K562 (cell line): ENCODE measurements around the gene TMEM225B. TPM values are rescaled to one million over a fixed set of nuclear protein-coding genes. Genes with fewer than 3 reads are reported as not detected.
A peak's percentile ranks its signal among the peaks of the same experiment; 100 is the strongest.

Experiments
- ATAC-seq: fragments of 200-7000 bp; cut with Tn5 transposase; 3 replicates; pipeline ENCODE4 v1.9.1; 2020; ENCODE audit warnings: moderate library complexity
- BruUV-seq: library from RNA; stranded (reverse); fragments of 400-500 nt; replicated peaks from 2 replicates; lab custom pipeline; 2021; lab: Mats Ljungman, UMichigan
- CTCF ChIA-PET: fragments of 300-600 bp; formaldehyde crosslinking; extraction: SDS; loops from one replicate; lab custom pipeline; 2021; ENCODE audit warnings: low intra/inter-chr PET ratio; lab: Yijun Ruan, JAX
- POLR2A ChIA-PET: fragments of 300-600, 350-650 bp; sonication (Branson Sonifier 250); formaldehyde crosslinking; extraction: SDS; loops from one replicate; lab custom pipeline; 2021; ENCODE audit warnings: antibody characterized with exemption, inconsistent platforms; lab: Yijun Ruan, JAX
- DNase-seq, 4 experiments: peaks; one replicate each; pipeline versions ENCODE4 v3.0.0 to v3.0.0-alpha.2; 2011 to 2018; ENCODE audit warnings: low spot score in 3 of 4, mixed read lengths in 3 of 4; ENCODE audit errors: extremely low read depth in 1 of 4
- FAIRE-seq: peaks from 2 replicates; lab custom pipeline; 2011; peaks lifted over from hg19 to GRCh38; lab: Jason Lieb, UNC
- H2AFZ ChIP-seq: 2 replicates; pipeline ENCODE4 v1.6.0; 2011; ENCODE audit warnings: low read depth, low read length, control low read depth, inconsistent platforms
- H3K27ac ChIP-seq: fragments of 200-600 bp; 3 replicates; pipeline ENCODE4 v1.8.0; 2011; ENCODE audit warnings: low read depth, mild to moderate bottlenecking, control low read depth, inconsistent platforms, low read length, moderate library complexity, mixed read lengths; ENCODE audit errors: extremely low read depth
- H3K27me3 ChIP-seq, 2 experiments: fragments of 300-600 bp in 1 of 2; 2 replicates in 1 of 2; 3 replicates in 1 of 2; pipeline versions ENCODE4 v1.6.0 to v1.8.0; 2011; ENCODE audit warnings: inconsistent platforms in 2 of 2, low read length in 2 of 2, mild to moderate bottlenecking in 1 of 2, mixed read lengths in 1 of 2, moderate library complexity in 1 of 2; ENCODE audit not compliant: control insufficient read depth in 2 of 2, insufficient read depth in 2 of 2
- H3K36me3 ChIP-seq: fragments of 300-600 bp; 3 replicates; pipeline ENCODE4 v1.8.0; 2011; ENCODE audit warnings: mild to moderate bottlenecking, low read length, inconsistent platforms; ENCODE audit not compliant: control insufficient read depth, insufficient read depth
- H3K4me1 ChIP-seq, 2 experiments: fragments of 200-600 bp in 1 of 2; replicated peaks in 1 of 2; 2 replicates in 1 of 2; 3 replicates in 1 of 2; pipeline versions ENCODE4 v1.5.1 to v1.8.0; 2011; ENCODE audit warnings: inconsistent platforms in 2 of 2, low read length in 2 of 2, mild to moderate bottlenecking in 1 of 2, mixed read lengths in 1 of 2, moderate library complexity in 1 of 2; ENCODE audit not compliant: control insufficient read depth in 2 of 2, insufficient read depth in 2 of 2
- H3K4me2 ChIP-seq: 2 replicates; pipeline ENCODE4 v1.6.1; 2011; ENCODE audit warnings: low read length, control low read depth, inconsistent platforms, mixed read lengths; ENCODE audit not compliant: insufficient read depth
- H3K4me3 ChIP-seq: fragments of 200-600 bp; sonication (generic), shearing (Covaris generic); 2 replicates; pipeline ENCODE4 v1.5.1; 2016; ENCODE audit warnings: control low read depth, inconsistent platforms
- H3K79me2 ChIP-seq: fragments of 200-600 bp; 3 replicates; pipeline ENCODE4 v1.8.0; 2011; ENCODE audit warnings: low read length, inconsistent platforms; ENCODE audit not compliant: control insufficient read depth, insufficient read depth
- H3K9ac ChIP-seq, 2 experiments: 2 replicates each; pipeline versions ENCODE4 v1.6.0 to v1.6.1; 2011; ENCODE audit warnings: low read depth in 2 of 2, low read length in 2 of 2, control low read depth in 1 of 2, inconsistent platforms in 1 of 2, mild to moderate bottlenecking in 1 of 2, mixed read lengths in 1 of 2; ENCODE audit not compliant: insufficient read depth in 1 of 2
- H3K9me1 ChIP-seq: one replicate; pipeline ENCODE4 v1.6.0; 2011; ENCODE audit warnings: inconsistent platforms, mild to moderate bottlenecking, low read length, moderate library complexity; ENCODE audit not compliant: control insufficient read depth, insufficient read depth
- H3K9me3 ChIP-seq: replicated peaks from 2 replicates; pipeline ENCODE4 v1.5.1; 2011; ENCODE audit warnings: low read depth, low read length, inconsistent platforms; ENCODE audit not compliant: control insufficient read depth, insufficient read depth
- H4K20me1 ChIP-seq: replicated peaks from 2 replicates; pipeline ENCODE4 v1.6.1; 2011; ENCODE audit warnings: low read length, inconsistent platforms, mixed read lengths; ENCODE audit not compliant: control insufficient read depth, insufficient read depth
- POLR3G ChIP-seq: IDR thresholded peaks from 2 replicates; pipeline ENCODE4 v1.6.1; 2011; ENCODE audit not compliant: insufficient read length, insufficient replicate concordance; ENCODE audit errors: extremely low read depth
- ZNF124 ChIP-seq: sonication (generic); formaldehyde crosslinking; IDR thresholded peaks from 2 replicates; pipeline ENCODE4 v1.8.1; 2022; ENCODE audit warnings: missing genetic modification reagents
- ZNF324 ChIP-seq: fragments of 250-450 bp; sonication (Bioruptor Pico); IDR thresholded peaks from 2 replicates; pipeline ENCODE4 v1.4.0; 2020; ENCODE audit warnings: mild to moderate bottlenecking
- ZNF436 ChIP-seq: fragments of 250-450, 450-650 bp; sonication (Bioruptor Pico); formaldehyde crosslinking; IDR thresholded peaks from 2 replicates; pipeline ENCODE4 v1.7.0; 2020; ENCODE audit warnings: mild to moderate bottlenecking
- ZNF644 ChIP-seq: fragments of 200-800 bp; sonication (Bioruptor generic); IDR thresholded peaks from 2 replicates; pipeline ENCODE4 v1.6.1; 2016; ENCODE audit warnings: low read depth, missing genetic modification characterization, missing compliant biosample characterization
- ZNF695 ChIP-seq: fragments of 450-650 bp; formaldehyde crosslinking; IDR thresholded peaks from 2 replicates; pipeline ENCODE4 v1.4.0; 2020; ENCODE audit warnings: mild to moderate bottlenecking, moderate library complexity
- ZNF76 ChIP-seq: fragments of 250-450 bp; sonication (Bioruptor Pico); IDR thresholded peaks from 2 replicates; pipeline ENCODE4 v1.4.0; 2020; ENCODE audit warnings: mild to moderate bottlenecking, moderate library complexity, borderline replicate concordance
- ZNF780A ChIP-seq: fragments of 250-450 bp; sonication (Bioruptor Pico); IDR thresholded peaks from 2 replicates; pipeline ENCODE4 v1.5.0; 2021; ENCODE audit warnings: mild to moderate bottlenecking
- WGBS: fragments of 100-300 bp; shearing (Covaris generic); methylation state at CpG from one replicate; pipeline ENCODE4 v1.1.6; 2016; ENCODE audit warnings: low coverage, mixed read lengths; ENCODE audit not compliant: insufficient coverage; ENCODE audit errors: missing lambda C conversion rate; 5-methylcytosine and 5-hydroxymethylcytosine counted together
- in situ Hi-C: fragments of 300-500 bp; cut with MboI; formaldehyde crosslinking; loops from 4 replicates; pipeline ENCODE4 v1.15.0; 2018; ENCODE audit warnings: inconsistent platforms, mixed read lengths
- intact Hi-C: fragments of 100-400 bp; cut with micrococcal nuclease; formaldehyde crosslinking; loops from 2 replicates; pipeline ENCODE4 v1.14.2; 2022
- polyA plus RNA-seq, 8 experiments: library from polyadenylated mRNA; depleted of rRNA in 4 of 8; stranded (reverse) in 5 of 8; unstranded in 3 of 8; fragments of >200 nt; fragmentation: Nextera tagmentation in 2 of 8; fragmentation: Illumina TruSeq in 1 of 8; extraction: Ambion mirVana in 2 of 8; extraction: Trizol in 1 of 8; gene quantifications; 2 replicates each; pipeline versions ENCODE4 v1.2.1 to v1.2.3, GENCODE V29; 2011 to 2014; ENCODE audit warnings: inconsistent platforms in 1 of 8, missing spikeins in 1 of 8
- total RNA-seq, 7 experiments: library from RNA; depleted of rRNA in 6 of 7; stranded (reverse); fragments of >200 nt in 6 of 7; fragmentation: Illumina TruSeq in 2 of 7; extraction: Trizol in 2 of 7; gene quantifications; 2 replicates each; pipeline versions ENCODE4 v1.2.1 to v1.2.3, GENCODE V29; 2011 to 2021; ENCODE audit warnings: low replicate concordance in 1 of 7
- TF ChIP-seq, protein P1 (sequence below): sonication (generic); formaldehyde crosslinking; IDR thresholded peaks from 2 replicates; pipeline ENCODE4 v1.8.0; 2023; ENCODE audit warnings: mild to moderate bottlenecking, missing genetic modification reagents
- TF ChIP-seq, protein P2 (sequence below): sonication (generic); IDR thresholded peaks from 2 replicates; pipeline ENCODE4 v1.6.1; 2016
- TF ChIP-seq, protein P3 (sequence below), 2 experiments: fragments of 250-450 bp in 1 of 2; fragments of 450-650 bp in 1 of 2; sonication (Bioruptor Pico) in 1 of 2; IDR thresholded peaks; 2 replicates each; pipeline versions ENCODE4 v1.6.1 to v1.8.0; 2016 to 2021; ENCODE audit warnings: mild to moderate bottlenecking in 2 of 2, moderate library complexity in 2 of 2, missing compliant biosample characterization in 1 of 2, missing genetic modification characterization in 1 of 2

The TMEM225B gene
- total and polyA plus RNA-seq, 9 of the 15 experiments (the other 6 are each of a cell fraction or from before 2014, with no cell fraction given), result 0.08 to 0.73 (median 0.56) TPM

DNA sequence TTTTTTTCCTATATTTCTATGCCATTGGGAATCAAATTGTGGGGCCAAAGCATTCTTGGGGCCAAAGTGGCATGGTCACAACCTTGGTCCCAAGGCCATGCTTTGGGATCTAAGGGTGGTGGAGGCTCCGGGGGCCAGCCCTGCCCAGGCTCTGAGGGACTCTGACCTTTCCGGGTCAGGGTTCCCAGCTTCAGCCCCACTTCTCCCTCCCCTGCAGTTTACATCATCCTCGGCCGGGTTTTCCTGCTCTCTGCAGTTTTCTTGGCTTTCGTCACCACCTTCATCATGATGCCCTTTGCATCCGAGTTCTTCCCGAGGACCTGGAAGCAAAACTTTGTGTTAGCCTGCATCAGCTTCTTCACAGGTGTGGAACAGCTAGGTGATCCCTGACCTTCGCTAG is 8.5 kb downstream of the TMEM225B start (continued):
- TF ChIP-seq ZNF644 (no peak), ZNF780A (no peak), ZNF436 (CRISPR knock-in tag) (no peak), ZNF76 (CRISPR knock-in tag) (no peak)

DNA sequence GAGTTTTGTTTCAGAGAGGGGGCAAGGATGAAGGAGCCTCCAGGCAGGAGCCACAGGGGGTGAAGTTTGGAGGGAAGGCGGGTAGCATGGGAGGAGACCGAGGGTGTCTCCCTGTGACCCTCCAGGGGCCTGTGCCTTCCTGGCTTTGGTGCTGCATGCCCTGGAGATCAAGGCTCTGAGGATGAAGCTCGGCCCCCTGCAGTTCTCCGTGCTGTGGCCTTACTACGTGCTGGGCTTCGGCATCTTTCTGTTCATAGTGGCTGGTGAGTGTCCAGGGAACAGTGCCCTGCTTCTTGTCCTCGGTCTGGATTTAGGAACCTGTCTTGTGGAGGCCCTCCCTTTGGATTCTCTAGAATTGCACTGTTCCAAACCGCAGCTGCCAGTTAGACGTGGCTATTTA is 9.5 kb downstream of the TMEM225B start:
- no TSS peak for BruUV-seq
- in situ Hi-C loops (no loop called here), intact Hi-C loops (no loop called here)
- Histone ChIP-seq H4K20me1 (no peaks in the 10 kb centered on the region), H3K36me3 (no peaks in the 10 kb centered on the region), H3K4me2 (no peak overlapping the region), H3K9ac (peak overlapping the region in 1 of 2 experiments; percentile 15; a peak in 1 of 4 replicates), H3K79me2 (no peaks in the 10 kb centered on the region), H3K4me3 (no peak overlapping the region), H3K27me3 (peaks cover 4 to 39% of the 10 kb centered on the region in 2 experiments; a peak in 3 of 5 replicates), H2AFZ (no peak overlapping the region), H3K4me1 (peaks cover 0 to 8% of the 10 kb centered on the region in 2 experiments; a peak in 2 of 5 replicates), H3K9me3 (no peaks in the 10 kb centered on the region), H3K27ac (no peak overlapping the region), H3K9me1 (no peaks in the 10 kb centered on the region)
- ChIA-PET CTCF (no interaction called here), POLR2A (interaction anchor here (1.2 kb wide), 1 partner anchor 8 kb away, joined by 4 read pairs; no protein-coding TSS in a partner anchor)
- 7% methylated on average over 9 of the region's 9 CpGs for WGBS
- no peak for FAIRE-seq
- TF ChIP-seq POLR3G, result no peak
- TF ChIP-seq, protein P1, sequence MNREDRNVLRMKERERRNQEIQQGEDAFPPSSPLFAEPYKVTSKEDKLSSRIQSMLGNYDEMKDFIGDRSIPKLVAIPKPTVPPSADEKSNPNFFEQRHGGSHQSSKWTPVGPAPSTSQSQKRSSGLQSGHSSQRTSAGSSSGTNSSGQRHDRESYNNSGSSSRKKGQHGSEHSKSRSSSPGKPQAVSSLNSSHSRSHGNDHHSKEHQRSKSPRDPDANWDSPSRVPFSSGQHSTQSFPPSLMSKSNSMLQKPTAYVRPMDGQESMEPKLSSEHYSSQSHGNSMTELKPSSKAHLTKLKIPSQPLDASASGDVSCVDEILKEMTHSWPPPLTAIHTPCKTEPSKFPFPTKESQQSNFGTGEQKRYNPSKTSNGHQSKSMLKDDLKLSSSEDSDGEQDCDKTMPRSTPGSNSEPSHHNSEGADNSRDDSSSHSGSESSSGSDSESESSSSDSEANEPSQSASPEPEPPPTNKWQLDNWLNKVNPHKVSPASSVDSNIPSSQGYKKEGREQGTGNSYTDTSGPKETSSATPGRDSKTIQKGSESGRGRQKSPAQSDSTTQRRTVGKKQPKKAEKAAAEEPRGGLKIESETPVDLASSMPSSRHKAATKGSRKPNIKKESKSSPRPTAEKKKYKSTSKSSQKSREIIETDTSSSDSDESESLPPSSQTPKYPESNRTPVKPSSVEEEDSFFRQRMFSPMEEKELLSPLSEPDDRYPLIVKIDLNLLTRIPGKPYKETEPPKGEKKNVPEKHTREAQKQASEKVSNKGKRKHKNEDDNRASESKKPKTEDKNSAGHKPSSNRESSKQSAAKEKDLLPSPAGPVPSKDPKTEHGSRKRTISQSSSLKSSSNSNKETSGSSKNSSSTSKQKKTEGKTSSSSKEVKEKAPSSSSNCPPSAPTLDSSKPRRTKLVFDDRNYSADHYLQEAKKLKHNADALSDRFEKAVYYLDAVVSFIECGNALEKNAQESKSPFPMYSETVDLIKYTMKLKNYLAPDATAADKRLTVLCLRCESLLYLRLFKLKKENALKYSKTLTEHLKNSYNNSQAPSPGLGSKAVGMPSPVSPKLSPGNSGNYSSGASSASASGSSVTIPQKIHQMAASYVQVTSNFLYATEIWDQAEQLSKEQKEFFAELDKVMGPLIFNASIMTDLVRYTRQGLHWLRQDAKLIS (CRISPR knock-in tag), result no peak
- TF ChIP-seq, protein P2, sequence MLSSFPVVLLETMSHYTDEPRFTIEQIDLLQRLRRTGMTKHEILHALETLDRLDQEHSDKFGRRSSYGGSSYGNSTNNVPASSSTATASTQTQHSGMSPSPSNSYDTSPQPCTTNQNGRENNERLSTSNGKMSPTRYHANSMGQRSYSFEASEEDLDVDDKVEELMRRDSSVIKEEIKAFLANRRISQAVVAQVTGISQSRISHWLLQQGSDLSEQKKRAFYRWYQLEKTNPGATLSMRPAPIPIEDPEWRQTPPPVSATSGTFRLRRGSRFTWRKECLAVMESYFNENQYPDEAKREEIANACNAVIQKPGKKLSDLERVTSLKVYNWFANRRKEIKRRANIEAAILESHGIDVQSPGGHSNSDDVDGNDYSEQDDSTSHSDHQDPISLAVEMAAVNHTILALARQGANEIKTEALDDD, result no peak
- TF ChIP-seq, protein P3, sequence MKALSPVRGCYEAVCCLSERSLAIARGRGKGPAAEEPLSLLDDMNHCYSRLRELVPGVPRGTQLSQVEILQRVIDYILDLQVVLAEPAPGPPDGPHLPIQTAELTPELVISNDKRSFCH (CRISPR knock-in tag; IDR thresholded peaks at IDR 0.05), result no peak
- TF ChIP-seq, protein P3 (tag; IDR thresholded peaks at IDR 0.05), result no peak
- TF ChIP-seq ZNF324 (CRISPR knock-in tag), result no peak
- TF ChIP-seq ZNF695 (CRISPR knock-in tag), result no peak
- no peak for TF ChIP-seq ZNF124 (CRISPR knock-in tag)
- ATAC-seq, result no peak
- peak in 1 of 4 experiments; percentile 7 for DNase-seq
